ENCODE data around the gene DNAJC13. TPM values are rescaled to one million over a fixed set of nuclear protein-coding genes. Genes with fewer than 3 reads are reported as not detected.

Gene DNAJC13
- total RNA-seq, 2 donors from 2014 or later, result 39.4 to 40.5 TPM

- Mint-ChIP-seq H3K27ac (peak overlapping the region; percentile 33), H3K4me1 (peaks cover 17% of the 10 kb centered on the region), H3K4me3 (no peak overlapping the region), H3K9me3 (no peaks in the 10 kb centered on the region), H3K27me3 (ENCODE audit: insufficient read depth) (no peaks in the 10 kb centered on the region), H3K36me3 (ENCODE audit: low read depth) (peaks cover 72% of the 10 kb centered on the region)
- Histone ChIP-seq H3K4me3 (ENCODE audit: low read length) (no peak overlapping the region), H3K36me3 (ENCODE audit: control insufficient read depth, insufficient read depth, low read length) (peaks cover 94% of the 10 kb centered on the region), H3K9ac (ENCODE audit: extremely low read depth, low read length, poor library complexity, severe bottlenecking) (no peak overlapping the region), H3K9me3 (ENCODE audit: control insufficient read depth, low read length) (no peaks in the 10 kb centered on the region), H3K27ac (ENCODE audit: low read depth, low read length) (no peak overlapping the region), H3K4me1 (ENCODE audit: control insufficient read depth, insufficient read depth, low read length) (no peaks in the 10 kb centered on the region), H3K27me3 (ENCODE audit: control insufficient read depth, insufficient read depth, low read length, poor library complexity, severe bottlenecking) (no peaks in the 10 kb centered on the region)
- WGBS, 2 experiments (ENCODE audit: insufficient coverage in 1 of 2, insufficient read length in 1 of 2), result 96 to 100% methylated on average over 3 to 5 of the region's 5 CpGs
- TF ChIP-seq CTCF (conservative IDR thresholded peaks at IDR 0.05), result no peak
- DNase-seq, result no peak
Observed at GRCh38 chr3:132513057-132513456, 95.8 kb downstream of the DNAJC13 start.

- Mint-ChIP-seq H3K27me3 (ENCODE audit: insufficient read depth) (no peaks in the 10 kb centered on the region), H3K4me1 (peaks cover 12% of the 10 kb centered on the region), H3K9me3 (no peaks in the 10 kb centered on the region), H3K27ac (no peak overlapping the region), H3K36me3 (ENCODE audit: low read depth) (peaks cover 78% of the 10 kb centered on the region), H3K4me3 (no peak overlapping the region)
- H3K4me1 ChIP-seq (ENCODE audit: control insufficient read depth, insufficient read depth, low read length), result no peaks in the 10 kb centered on the region
- no peaks in the 10 kb centered on the region for H3K27me3 ChIP-seq (ENCODE audit: control insufficient read depth, insufficient read depth, low read length, poor library complexity, severe bottlenecking)
- 89 to 100% methylated on average over 2 of the region's 2 CpGs for WGBS, 2 experiments (ENCODE audit: insufficient coverage in 1 of 2, insufficient read length in 1 of 2)
- H3K27ac ChIP-seq (ENCODE audit: low read depth, low read length), result no peak overlapping the region
- peaks cover 95% of the 10 kb centered on the region for H3K36me3 ChIP-seq (ENCODE audit: control insufficient read depth, insufficient read depth, low read length)
- no peak overlapping the region for H3K4me3 ChIP-seq (ENCODE audit: low read length)
- DNase-seq, result no peak
- no peak overlapping the region for H3K9ac ChIP-seq (ENCODE audit: extremely low read depth, low read length, poor library complexity, severe bottlenecking)
- no peaks in the 10 kb centered on the region for H3K9me3 ChIP-seq (ENCODE audit: control insufficient read depth, low read length)
- TF ChIP-seq CTCF (conservative IDR thresholded peaks at IDR 0.05), result no peak
Observed at GRCh38 chr3:132517311-132517710, 100.0 kb downstream of the DNAJC13 start.

- DNase-seq, result no peak
- Histone ChIP-seq H3K4me3 (ENCODE audit: low read length) (no peak overlapping the region), H3K36me3 (ENCODE audit: control insufficient read depth, insufficient read depth, low read length) (peaks cover 95% of the 10 kb centered on the region), H3K9ac (ENCODE audit: extremely low read depth, low read length, poor library complexity, severe bottlenecking) (no peak overlapping the region), H3K27ac (ENCODE audit: low read depth, low read length) (no peak overlapping the region), H3K27me3 (ENCODE audit: control insufficient read depth, insufficient read depth, low read length, poor library complexity, severe bottlenecking) (no peaks in the 10 kb centered on the region), H3K4me1 (ENCODE audit: control insufficient read depth, insufficient read depth, low read length) (no peaks in the 10 kb centered on the region), H3K9me3 (ENCODE audit: control insufficient read depth, low read length) (no peaks in the 10 kb centered on the region)
- no peaks in the 10 kb centered on the region for H3K9me3 Mint-ChIP-seq
- H3K27me3 Mint-ChIP-seq (ENCODE audit: insufficient read depth), result no peaks in the 10 kb centered on the region
- no peak overlapping the region for H3K27ac Mint-ChIP-seq
- H3K36me3 Mint-ChIP-seq (ENCODE audit: low read depth), result peaks cover 81% of the 10 kb centered on the region
- no peak overlapping the region for H3K4me3 Mint-ChIP-seq
- no peak for TF ChIP-seq CTCF (conservative IDR thresholded peaks at IDR 0.05)
- H3K4me1 Mint-ChIP-seq, result no peaks in the 10 kb centered on the region
- WGBS, 2 experiments (ENCODE audit: insufficient coverage in 1 of 2, insufficient read length in 1 of 2), result 95 to 100% methylated on average over 3 to 5 of the region's 5 CpGs
Observed at GRCh38 chr3:132519914-132520313, 102.6 kb downstream of the DNAJC13 start.

Data from endodermal cell (in vitro differentiated cells).